ENCODE data around the gene FCER2.

DNA sequence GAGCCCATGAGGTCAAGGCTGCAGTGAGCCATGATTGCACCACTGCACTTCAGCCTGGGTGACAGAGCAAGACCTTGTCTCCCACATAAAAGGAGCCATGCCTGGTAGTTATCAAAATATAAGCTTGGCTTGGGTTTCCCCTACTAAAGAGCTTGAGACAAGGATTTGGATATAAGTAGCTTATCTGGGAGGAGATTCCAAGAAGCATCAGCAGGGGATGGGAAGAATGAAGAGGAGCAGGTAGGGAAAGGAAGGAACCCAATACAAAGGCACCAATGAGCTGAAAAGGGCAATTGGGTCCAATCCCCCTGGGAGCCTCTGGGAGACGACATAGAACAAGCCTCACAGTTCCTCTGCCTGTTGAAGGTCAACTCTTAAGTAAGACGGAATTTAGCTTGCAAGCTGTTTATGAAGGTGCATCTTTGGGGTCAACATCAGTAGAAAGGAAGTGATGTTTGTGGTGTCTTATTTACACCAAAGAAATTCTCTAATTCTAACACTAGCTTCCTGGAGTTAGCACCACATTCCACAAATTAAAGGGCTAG lies 37.4 kb upstream of the FCER2 start:
- no peak for TF ChIP-seq EP300 (IDR thresholded peaks at IDR 0.05)
- TF ChIP-seq, protein P1, sequence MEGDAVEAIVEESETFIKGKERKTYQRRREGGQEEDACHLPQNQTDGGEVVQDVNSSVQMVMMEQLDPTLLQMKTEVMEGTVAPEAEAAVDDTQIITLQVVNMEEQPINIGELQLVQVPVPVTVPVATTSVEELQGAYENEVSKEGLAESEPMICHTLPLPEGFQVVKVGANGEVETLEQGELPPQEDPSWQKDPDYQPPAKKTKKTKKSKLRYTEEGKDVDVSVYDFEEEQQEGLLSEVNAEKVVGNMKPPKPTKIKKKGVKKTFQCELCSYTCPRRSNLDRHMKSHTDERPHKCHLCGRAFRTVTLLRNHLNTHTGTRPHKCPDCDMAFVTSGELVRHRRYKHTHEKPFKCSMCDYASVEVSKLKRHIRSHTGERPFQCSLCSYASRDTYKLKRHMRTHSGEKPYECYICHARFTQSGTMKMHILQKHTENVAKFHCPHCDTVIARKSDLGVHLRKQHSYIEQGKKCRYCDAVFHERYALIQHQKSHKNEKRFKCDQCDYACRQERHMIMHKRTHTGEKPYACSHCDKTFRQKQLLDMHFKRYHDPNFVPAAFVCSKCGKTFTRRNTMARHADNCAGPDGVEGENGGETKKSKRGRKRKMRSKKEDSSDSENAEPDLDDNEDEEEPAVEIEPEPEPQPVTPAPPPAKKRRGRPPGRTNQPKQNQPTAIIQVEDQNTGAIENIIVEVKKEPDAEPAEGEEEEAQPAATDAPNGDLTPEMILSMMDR (IDR thresholded peaks at IDR 0.05): no peak
